HG02763 (cell line): ENCODE measurements around the gene CLCN6.

Source experiments
- ATAC-seq: cut with Tn5 transposase; IDR thresholded peaks from one replicate; pipeline ENCODE4 v1.9.1; 2021; ENCODE audit warnings: mild to moderate bottlenecking, moderate library complexity; ENCODE audit not compliant: unreplicated experiment

CLCN6 gene

DNA sequence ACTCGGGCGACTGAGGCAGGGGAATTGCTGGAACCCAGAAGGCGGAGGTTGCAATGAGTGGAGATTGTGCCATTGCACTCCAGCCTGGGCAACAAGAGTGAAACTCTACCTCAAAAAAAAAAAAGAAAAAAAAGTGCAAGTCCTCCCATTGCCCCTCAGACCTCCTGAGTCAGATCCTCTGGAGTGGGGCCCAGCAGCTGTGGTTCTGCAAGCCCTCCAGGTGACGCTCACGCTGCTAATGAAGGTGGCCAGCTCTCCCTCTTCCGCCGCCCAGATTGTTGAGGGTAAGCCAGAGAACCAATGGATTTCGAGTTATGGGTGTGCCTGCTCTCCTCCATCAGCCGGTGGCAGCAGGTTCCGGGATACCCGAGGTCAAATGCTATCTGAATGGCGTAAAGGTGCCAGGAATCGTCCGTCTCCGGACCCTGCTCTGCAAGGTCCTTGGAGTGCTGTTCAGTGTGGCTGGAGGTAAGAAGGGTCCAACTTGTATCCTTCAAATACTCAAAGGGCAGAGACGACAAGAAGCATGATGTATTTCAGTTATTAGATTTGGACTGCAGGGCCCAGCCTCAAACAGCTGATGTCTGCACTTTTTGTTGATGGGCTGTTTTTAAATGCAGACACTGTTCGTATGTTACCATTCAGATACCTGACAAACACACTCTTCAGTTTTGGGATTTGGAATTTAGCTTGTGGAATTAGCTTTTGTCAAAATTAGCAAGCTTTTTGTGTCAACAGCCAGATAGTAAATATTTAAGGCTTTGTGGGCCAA lies 17.6 kb downstream of the CLCN6 start:
- ATAC-seq = no peak

DNA sequence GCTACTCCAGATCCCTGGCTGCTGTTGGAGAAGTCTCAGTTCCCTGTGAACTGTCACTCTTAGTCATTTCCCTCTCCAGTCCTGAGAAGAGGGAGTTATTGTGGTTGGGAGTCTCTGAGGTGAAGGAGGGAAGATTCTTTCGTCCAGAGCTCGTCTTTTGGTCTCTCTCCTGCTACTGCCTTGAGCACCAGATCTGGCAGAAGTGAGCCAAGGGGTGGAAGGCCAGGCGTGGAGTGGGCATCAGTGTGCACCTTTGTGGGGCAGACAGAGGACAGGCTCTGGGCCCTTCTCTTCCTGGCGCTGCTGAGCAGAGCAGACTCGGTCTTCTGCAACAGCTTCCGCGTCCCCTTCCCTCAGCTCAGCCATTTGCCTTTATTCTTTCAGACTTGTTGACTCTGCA lies 19.1 kb downstream of the CLCN6 start:
- no peak for ATAC-seq

DNA sequence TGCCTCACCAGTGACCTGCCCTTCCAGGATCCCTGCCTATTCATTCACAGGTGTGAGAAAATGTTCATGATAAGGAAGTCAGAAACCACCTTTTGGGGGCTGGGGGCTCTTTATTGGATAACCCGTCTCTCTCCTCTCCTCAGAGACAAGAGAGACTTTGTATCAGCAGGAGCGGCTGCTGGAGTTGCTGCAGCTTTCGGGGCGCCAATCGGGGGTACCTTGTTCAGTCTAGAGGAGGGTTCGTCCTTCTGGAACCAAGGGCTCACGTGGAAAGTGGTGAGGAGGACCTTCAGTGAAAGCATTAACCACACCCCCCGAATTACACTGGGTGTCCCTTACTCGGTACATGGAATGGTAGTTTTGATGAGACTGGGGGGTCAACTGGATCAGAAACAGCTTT lies 21.0 kb downstream of the CLCN6 start:
- no peak for ATAC-seq

DNA sequence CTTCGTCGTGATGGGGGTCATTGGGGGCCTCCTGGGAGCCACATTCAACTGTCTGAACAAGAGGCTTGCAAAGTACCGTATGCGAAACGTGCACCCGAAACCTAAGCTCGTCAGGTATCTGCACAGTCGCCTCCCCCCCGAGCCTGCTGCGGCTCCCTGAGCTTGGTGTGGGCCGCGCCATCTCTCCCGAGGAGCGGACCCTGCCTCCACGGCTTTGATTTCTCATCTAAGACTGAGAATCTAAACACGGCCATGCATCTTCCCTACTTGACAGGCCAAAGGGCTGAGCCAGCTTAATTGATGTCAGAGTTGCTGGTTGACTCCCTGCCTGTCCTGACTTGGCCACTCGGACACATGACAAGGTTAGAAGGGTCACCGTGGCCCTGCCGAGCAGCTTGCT lies 22.5 kb downstream of the CLCN6 start:
- ATAC-seq = no peak

DNA sequence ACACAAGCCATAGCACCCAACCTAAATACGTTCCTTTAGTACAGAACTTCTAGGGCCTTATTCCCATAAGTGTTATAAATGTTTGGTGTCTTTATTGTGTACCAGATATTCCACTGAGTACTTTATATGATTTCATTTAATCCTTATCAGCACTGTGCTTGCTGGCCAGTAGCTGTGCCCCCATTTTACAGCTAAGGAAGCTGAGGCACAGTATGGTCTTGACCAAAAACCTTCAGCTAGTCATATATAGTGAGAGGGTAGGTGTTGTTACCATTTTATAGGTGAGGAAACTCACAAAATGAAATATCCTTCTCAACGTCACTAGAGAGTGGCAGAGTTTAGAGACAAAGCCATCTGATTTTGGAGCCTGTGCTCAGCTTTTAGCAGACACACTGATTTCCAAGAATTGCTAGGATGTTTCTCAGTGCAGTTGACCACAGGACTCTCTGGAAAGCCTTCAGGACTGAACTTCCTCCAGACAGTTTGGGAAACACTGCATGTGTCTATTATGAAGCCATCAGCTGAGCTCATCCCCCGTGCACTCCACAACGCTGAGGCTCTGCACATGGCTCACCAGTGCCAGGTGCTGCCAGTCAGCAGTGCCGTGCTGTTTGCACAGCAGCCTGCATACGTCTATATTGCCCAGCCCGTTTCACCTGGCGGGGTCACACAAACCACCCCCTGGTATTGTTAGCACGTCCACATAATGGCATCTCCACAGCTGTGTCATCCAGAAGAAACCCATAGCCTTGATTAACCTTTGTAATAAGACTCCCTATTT lies 26.1 kb downstream of the CLCN6 start:
- no peak for ATAC-seq

DNA sequence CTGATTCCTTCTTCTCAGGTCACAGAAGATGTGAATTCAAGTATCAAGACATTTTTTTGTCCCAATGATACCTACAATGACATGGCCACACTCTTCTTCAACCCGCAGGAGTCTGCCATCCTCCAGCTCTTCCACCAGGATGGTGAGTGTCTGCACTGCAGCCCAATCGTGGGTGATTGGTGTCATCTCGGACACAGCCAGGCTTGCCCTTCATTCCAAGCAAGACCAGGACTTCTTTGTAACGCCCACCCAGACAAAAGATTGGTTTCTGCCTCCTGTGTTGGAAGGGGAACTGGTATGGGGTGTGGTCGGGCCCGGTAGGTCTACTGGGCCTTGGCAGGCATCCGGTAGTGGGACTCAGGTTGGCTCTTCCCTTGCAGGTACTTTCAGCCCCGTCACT lies 27.5 kb downstream of the CLCN6 start:
- no peak for ATAC-seq

DNA sequence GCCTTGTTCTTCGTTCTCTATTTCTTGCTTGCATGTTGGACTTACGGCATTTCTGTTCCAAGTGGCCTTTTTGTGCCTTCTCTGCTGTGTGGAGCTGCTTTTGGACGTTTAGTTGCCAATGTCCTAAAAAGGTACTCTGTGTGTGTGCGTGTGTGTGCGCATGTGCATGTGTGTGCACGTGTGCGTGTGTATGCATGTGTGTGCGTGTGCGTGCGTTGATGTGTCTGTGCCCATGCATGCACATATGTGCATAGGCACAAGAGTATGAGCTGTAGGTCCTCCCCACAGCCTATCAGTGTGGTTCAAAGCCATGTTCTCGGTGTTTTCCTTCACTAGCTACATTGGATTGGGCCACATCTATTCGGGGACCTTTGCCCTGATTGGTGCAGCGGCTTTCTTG lies 27.9 kb downstream of the CLCN6 start:
- ATAC-seq = no peak

DNA sequence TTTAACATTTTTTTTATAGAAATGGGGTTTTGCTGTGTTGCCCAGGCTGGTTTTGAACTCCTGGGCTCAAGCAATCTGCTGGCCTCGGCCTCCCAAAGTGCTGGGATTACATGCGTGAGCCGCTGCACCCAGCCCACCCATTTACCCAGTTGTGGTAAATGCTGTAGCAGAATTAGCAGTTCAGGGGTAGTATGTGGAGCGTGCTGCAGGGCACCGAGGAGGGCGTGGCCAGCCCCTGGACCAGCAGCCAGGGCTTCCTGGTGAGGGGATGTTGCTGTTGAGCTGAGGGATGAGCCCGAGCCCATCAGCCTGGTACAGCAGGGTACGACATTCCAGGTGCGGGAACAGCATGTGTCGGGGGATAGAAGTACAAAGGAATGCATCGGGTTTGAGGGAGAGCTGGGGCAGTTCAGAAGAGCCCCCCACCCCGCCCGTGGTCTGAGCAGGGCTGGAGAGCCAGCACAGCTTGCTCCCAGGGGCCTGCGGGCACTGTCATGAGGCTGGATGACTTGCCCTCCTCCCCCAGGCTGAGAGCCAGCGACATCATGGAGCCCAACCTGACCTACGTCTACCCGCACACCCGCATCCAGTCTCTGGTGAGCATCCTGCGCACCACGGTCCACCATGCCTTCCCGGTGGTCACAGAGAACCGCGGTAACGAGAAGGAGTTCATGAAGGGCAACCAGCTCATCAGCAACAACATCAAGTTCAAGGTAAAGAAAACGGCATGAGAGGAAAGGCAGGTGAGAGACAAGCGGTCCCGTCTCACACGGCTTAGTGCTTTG lies 29.6 kb downstream of the CLCN6 start:
- ATAC-seq = no peak

DNA sequence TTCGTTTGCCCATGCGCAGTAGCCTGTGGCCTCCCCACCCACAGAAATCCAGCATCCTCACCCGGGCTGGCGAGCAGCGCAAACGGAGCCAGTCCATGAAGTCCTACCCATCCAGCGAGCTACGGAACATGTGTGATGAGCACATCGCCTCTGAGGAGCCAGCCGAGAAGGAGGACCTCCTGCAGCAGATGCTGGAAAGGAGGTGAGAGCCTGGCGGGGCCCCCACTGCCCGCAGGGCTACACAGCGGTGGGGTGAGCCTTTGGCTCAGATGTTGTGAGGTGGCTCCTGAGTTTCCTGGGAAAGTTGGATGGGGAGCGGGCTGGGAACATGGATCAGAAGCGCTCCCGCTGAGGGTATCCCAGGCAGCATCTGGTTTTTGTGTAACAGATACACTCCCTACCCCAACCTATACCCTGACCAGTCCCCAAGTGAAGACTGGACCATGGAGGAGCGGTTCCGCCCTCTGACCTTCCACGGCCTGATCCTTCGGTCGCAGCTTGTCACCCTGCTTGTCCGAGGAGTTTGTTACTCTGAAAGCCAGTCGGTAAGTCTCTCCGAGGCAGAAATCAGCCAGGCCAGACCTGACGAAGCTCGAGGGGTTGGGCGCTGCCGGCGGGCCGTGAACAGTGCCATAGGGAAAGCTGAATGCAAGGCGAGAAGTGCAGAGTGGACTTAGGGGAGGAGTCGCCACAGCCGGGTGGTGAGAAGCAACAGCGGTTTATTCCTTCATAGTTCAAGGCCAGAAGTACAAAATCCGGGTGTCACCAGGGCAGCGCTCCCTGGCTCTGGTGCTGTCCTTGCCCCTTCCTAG lies 31.2 kb downstream of the CLCN6 start:
- no peak for ATAC-seq

DNA sequence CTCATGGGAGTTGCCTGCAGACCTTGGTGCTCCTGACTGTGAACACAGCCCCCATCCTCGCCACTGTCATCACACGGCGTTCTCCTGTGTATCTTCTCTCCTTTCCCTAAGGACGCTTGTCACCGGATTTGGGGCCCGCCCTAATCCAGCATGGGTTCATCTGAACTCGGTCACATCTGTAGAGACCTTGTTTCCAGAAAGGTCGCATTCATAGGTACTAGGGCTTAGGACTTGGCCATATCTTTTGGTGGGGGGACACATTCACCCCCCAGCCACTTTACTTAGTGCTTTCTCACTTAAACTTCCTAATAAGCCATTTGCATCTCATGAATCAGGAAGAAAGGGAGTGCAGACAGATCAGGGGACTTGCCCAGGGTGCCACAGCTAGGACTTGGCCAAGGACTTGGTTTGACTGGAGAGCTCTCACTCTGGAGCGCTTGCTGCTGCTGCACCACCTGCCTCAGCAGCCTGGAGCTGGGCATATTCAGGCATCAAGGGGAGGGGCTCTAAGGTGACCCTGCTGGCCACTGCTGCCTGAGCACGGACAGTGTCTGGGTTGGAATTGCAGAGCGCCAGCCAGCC lies 31.9 kb downstream of the CLCN6 start:
- ATAC-seq = no peak

DNA sequence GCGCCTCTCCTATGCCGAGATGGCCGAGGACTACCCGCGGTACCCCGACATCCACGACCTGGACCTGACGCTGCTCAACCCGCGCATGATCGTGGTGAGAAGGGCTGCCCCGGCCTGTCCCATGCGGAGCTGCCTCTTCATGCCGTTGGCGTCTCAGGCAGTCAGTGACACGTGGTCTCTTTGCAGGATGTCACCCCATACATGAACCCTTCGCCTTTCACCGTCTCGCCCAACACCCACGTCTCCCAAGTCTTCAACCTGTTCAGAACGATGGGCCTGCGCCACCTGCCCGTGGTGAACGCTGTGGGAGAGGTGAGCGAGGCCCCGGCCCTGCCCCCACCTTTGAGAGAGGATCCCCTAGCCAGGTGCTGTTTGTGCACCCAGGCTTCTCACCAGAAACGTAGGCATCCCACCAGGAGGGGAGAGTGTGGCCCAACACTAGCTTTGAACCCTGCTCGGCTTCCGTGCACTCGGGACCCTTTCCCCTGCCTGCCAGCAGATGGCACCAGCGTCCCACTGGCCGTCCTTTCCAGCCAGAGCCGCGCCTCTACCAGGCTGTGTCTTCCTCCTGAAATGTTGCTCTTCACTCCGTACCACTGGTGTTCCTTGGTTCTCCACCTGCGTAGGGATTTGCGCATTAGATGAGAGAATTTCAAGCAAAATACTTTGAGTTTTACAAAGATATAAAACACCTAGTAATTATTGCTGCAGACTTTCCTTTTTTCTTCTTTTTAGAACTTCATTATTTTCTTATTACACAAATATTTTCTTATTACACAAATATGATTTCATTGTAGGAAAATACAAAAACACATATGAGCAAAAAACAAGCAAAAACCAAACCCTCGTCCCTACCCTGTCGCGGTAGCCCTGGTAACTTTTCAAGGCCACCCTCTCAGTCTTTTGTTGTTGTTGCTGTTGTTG lies 32.6 kb downstream of the CLCN6 start:
- no peak for ATAC-seq

DNA sequence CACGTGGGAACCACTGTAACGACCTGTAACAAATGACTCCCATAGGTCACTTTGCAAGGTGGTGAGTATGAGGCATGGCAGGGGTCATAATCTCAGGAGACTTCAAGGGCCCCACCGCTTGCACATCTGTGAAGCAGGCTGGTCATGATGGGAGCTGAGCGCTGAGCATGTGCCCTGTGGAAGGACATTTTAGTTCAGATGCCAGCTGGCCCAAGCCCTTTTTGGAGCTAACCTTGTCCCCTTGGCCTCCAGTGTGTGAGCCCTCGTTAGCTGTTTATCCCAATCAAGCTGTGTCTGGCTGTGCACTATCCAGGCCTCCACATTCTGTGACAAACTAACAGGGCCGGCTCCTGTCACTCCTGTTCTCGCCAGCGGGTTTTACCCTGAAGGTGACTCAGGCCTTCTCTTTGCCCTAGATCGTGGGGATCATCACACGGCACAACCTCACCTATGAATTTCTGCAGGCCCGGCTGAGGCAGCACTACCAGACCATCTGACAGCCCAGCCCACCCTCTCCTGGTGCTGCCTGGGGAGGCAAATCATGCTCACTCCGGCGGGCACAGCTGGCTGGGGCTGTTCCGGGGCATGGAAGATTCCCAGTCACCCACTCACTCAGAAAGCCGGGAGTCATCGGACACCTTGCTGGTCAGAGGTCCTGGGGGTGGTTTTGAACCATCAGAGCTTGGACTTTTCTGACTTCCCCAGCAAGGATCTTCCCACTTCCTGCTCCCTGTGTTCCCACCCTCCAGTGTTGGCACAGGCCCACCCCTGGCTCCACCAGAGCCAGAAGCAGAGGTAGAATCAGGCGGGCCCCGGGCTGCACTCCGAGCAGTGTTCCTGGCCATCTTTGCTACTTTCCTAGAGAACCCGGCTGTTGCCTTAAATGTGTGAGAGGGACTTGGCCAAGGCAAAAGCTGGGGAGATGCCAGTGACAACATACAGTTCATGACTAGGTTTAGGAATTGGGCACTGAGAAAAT lies 34.0 kb downstream of the CLCN6 start:
- no peak for ATAC-seq

DNA sequence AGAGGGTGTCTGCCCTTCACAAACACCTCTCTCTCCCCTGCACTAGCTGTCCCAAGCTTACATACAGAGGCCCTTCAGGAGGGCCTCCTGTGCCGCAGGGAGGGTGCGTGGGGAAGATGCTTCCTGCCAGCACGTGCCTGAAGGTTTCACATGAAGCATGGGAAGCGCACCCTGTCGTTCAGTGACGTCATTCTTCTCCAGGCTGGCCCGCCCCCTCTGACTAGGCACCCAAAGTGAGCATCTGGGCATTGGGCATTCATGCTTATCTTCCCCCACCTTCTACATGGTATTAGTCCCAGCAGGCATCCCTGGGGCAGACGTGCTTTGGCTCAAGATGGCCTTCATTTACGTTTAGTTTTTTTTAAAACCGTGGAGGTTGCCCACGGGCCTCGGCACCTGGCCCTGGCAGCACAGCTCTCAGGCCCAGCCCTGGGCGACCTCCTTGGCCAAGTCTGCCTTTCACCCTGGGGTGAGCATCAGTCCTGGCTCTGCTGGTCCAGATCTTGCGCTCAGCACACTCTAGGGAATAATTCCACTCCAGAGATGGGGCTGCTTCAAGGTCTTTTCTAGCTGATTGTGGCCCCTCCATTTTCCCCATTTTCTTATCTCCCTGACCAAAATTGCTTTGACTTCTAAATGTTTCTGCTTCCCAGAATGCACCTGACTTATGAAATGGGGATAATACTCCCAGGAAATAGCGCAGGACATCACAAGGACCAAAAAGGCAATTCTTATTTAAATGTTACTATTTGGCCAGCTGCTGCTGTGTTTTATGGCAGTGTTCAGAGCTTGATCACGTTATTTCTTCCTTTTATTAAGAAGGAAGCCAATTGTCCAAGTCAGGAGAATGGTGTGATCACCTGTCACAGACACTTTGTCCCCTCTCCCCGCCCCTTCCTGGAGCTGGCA lies 35.5 kb downstream of the CLCN6 start:
- no peak for ATAC-seq

DNA sequence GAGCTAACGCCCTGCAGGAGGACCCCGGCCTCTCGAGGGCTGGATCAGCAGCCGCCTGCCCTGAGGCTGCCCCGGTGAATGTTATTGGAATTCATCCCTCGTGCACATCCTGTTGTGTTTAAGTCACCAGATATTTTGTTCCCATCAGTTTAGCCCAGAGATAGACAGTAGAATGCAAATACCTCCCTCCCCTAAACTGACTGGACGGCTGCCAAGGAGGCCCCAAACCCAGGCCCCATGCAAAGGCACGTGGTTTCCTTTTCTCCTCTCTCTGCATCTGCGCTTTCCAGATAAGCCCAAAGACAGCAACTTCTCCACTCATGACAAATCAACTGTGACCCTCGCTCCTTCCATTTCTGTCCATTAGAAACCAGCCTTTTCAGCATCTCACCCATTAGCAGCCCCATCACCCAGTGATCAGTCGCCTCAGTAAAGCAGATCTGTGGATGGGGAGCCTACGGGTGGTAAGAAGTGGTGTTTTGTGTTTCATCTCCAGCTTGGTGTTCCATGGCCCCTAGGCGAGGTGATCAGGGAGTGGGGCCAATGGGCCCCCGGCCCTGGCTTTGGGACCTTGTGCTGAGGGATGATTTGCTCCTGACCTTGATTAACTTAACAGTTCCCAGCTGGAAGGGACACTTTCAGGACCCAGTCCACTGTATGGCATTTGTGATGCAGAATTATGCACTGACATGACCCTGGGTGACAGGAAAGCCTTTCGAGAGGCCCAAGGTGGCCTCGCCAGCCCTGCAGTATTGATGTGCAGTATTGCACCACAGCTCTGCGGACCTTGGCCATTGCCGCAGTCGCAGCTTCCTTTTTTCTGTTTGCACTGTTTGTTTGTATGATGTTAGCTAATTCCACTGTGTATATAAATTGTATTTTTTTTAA lies 36.4 kb downstream of the CLCN6 start:
- no peak for ATAC-seq

DNA sequence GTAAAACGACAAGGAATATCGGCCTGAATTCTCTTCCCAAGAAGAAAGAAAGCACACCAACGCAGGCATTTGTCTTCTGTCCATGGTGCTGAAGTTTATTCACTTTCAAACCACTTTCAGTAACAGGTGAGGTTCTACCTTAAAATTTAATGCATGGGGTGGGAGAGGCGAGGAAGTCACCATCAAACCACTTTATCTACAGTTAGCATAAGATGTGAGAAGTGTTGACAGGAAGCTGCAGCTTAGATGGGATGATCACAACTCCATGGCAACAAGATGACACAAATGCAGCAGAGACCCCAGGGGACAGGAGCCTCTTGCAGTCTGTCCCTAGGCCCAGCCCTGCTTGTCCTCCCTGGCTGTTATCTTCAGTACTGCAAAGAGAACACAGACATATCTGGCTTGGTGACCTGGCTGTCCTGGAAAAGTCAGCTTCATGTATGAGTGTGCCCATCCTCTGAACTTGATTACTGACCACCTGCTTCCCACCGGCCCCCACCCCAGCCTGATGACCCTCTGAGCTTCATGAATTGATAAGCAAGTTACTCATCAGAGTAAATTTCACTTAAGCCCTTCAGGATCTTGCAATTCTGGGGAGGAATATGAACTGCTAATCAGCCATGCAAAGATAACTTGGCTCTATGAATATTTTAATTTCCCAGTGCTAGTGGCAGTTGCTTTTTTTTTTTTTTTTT lies 39.8 kb downstream of the CLCN6 start:
- no peak for ATAC-seq
